Measurements from ENCODE around the gene ALDH4A1.
"Not testable (repeated sequence)": the region's sequence is repeated elsewhere in the genome, so short reads cannot be mapped to it uniquely, and the experiment has no call there.

The ALDH4A1 gene

DNA sequence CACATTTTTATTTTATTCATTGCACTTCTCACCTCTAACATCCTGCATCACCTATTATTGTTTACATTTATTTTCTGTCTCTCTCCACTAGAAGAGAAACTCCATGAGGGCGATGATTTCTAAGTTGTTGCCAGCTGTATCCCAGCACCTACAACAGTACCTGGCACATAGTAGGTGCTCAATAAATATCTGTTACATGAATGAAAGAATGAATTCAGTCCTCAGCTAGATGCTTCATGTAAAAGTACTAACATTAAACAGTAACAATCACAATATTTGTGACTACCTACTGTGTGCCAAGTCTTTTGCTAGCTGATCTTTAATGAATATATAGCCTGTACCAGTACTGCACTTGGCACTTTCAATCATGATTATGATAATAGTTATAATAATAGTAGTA is 45.9 kb downstream of the ALDH4A1 start:
- no peaks in the 10 kb centered on the region for H3K4me1 ChIP-seq (ENCODE audit: control insufficient read depth, insufficient read depth, low read length)
- no peaks in the 10 kb centered on the region for H3K36me3 ChIP-seq (ENCODE audit: control insufficient read depth, insufficient read depth, low read length)
- WGBS (ENCODE audit: insufficient coverage, insufficient read length) = no CpG with 5 or more reads among the region's 1 CpG
- no peak overlapping the region for H3K27ac ChIP-seq (ENCODE audit: low read length)
- no peak overlapping the region for H3K4me3 ChIP-seq (ENCODE audit: low read length)
- no peak for DNase-seq (ENCODE audit: low read depth, low spot score)
- no peaks in the 10 kb centered on the region; the same call in 1 of the 2 replicates for H3K27me3 ChIP-seq (ENCODE audit: control insufficient read depth, insufficient read depth, low read length)
- no peaks in the 10 kb centered on the region for H3K9me3 ChIP-seq (ENCODE audit: control insufficient read depth, insufficient read depth, low read length)

DNA sequence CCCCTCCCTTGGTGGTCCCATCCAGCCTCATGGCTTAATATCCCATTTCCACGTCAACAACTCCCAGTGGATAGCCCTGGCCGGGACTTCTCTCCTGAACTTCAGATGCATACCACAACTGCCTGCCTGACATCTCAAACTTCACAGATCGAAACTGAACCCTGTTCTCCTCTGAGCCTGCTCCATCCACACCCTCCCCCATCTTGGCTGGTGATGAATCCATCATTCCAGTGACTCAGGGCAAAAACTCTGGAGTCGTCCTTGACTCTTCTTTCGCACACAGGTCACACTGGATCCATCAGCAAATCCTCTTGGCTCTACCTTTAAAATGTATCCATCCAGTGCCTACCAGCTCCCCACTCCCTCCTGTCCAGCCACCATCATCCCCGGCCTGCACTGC is 46.8 kb downstream of the ALDH4A1 start:
- no peak for DNase-seq (ENCODE audit: low read depth, low spot score)
- no peaks in the 10 kb centered on the region for H3K9me3 ChIP-seq (ENCODE audit: control insufficient read depth, insufficient read depth, low read length)
- H3K27ac ChIP-seq (ENCODE audit: low read length) = no peak overlapping the region
- H3K27me3 ChIP-seq (ENCODE audit: control insufficient read depth, insufficient read depth, low read length) = no peaks in the 10 kb centered on the region; the same call in 1 of the 2 replicates
- no peaks in the 10 kb centered on the region for H3K4me1 ChIP-seq (ENCODE audit: control insufficient read depth, insufficient read depth, low read length)
- H3K36me3 ChIP-seq (ENCODE audit: control insufficient read depth, insufficient read depth, low read length) = no peaks in the 10 kb centered on the region
- H3K4me3 ChIP-seq (ENCODE audit: low read length) = no peak overlapping the region
- no CpG with 5 or more reads among the region's 6 CpGs for WGBS (ENCODE audit: insufficient coverage, insufficient read length)

DNA sequence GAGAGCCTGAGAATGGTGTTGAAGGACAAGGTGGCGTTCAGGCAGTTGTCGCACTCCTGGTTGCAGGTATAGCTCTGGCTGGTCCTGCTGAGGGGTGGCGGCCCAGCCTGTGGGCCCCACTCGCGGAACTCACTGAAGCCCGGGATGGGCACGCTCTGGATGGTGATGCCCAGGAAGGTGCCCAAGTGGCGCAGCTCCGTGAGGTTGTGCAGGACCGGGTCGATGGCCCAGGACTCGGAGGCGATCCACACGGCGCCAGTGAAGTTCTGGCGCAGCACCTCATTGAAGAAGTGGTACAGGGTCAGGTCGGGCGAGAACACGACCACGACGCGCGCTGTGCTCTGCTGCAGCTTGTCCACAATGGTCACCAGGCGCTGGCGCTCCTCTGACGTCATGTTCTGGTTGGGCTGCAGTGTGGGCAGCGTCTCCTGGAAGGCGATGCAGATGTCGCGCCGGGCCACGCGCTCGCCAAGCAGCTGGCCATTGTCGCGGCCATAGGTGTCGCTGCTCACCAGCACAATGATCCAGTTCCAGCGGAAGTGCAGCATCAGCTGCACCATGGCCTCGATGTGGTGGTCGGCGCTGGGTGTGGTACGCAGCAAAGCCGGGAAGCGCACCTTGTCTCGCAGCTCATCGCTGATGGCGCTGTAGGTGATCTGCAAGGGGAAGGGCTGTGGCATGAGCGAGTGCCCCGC is 47.9 kb downstream of the ALDH4A1 start:
- Histone ChIP-seq H3K4me3 (ENCODE audit: low read length) (no peak overlapping the region), H3K27ac (ENCODE audit: low read length) (no peak overlapping the region), H3K4me1 (ENCODE audit: control insufficient read depth, insufficient read depth, low read length) (no peaks in the 10 kb centered on the region), H3K36me3 (ENCODE audit: control insufficient read depth, insufficient read depth, low read length) (no peaks in the 10 kb centered on the region), H3K27me3 (ENCODE audit: control insufficient read depth, insufficient read depth, low read length) (no peaks in the 10 kb centered on the region; the same call in 1 of the 2 replicates), H3K9me3 (ENCODE audit: control insufficient read depth, insufficient read depth, low read length) (no peaks in the 10 kb centered on the region)
- no CpG with 5 or more reads among the region's 49 CpGs for WGBS (ENCODE audit: insufficient coverage, insufficient read length)
- no peak for DNase-seq (ENCODE audit: low read depth, low spot score)

DNA sequence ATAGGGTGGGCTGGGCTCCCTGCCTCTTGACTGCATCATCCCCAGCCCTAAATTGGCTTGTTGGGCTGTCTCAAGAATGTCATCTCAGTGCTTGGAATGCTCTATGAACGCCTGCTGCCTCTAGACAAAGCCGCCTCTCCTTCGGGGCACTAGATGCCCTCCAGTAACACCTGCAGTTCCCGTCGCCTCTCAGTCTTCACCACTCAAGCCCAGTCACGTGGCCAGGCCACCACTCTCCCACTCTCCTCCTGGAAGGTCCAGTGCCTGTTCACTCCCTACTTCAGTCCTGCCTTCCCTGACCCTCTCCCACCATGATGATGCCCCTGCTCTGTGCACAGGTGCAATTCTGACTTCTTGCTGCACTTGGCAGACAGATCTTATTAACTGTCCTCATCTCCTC is 49.9 kb downstream of the ALDH4A1 start:
- H3K9me3 ChIP-seq (ENCODE audit: control insufficient read depth, insufficient read depth, low read length) = no peaks in the 10 kb centered on the region; the same call in 1 of the 2 replicates
- no peak for DNase-seq (ENCODE audit: low read depth, low spot score)
- WGBS (ENCODE audit: insufficient coverage, insufficient read length) = no CpG with 5 or more reads among the region's 6 CpGs

DNA sequence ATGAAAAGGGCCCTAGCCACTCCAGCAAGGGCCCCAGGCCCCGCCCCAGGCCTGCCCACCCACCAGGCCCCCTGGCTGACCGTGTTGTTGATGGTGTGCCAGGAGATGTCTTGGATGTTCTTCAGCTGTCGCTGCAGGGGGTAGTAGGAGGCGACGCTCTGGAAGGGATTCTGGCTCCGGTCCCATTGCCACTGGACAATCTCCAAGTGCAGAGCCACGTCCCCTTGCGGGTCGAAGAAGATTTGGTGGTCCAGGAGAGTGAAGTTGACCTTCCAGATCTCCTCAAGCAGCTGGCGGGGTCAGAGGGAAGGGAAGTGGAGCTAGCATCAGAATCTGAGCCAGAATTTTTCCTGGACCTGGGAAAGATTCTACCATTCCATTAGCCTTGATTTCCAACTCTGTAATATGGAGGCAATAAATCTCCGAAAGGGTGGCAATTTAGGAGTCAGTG is 53.1 kb downstream of the ALDH4A1 start:
- no peaks in the 10 kb centered on the region for H3K36me3 ChIP-seq (ENCODE audit: control insufficient read depth, insufficient read depth, low read length)
- H3K4me1 ChIP-seq (ENCODE audit: control insufficient read depth, insufficient read depth, low read length) = no peaks in the 10 kb centered on the region
- H3K27ac ChIP-seq (ENCODE audit: low read length) = no peak overlapping the region
- peaks cover 3% of the 10 kb centered on the region; the same call in 1 of the 2 replicates for H3K27me3 ChIP-seq (ENCODE audit: control insufficient read depth, insufficient read depth, low read length)
- no CpG with 5 or more reads among the region's 11 CpGs for WGBS (ENCODE audit: insufficient coverage, insufficient read length)
- no peak overlapping the region for H3K4me3 ChIP-seq (ENCODE audit: low read length)
- DNase-seq (ENCODE audit: low read depth, low spot score) = no peak
- no peaks in the 10 kb centered on the region; the same call in 1 of the 2 replicates for H3K9me3 ChIP-seq (ENCODE audit: control insufficient read depth, insufficient read depth, low read length)

More for the DNA sequence above, 49.9 kb downstream of the ALDH4A1 start:
- Histone ChIP-seq H3K4me3 (ENCODE audit: low read length) (no peak overlapping the region), H3K27ac (ENCODE audit: low read length) (no peak overlapping the region), H3K36me3 (ENCODE audit: control insufficient read depth, insufficient read depth, low read length) (no peaks in the 10 kb centered on the region), H3K27me3 (ENCODE audit: control insufficient read depth, insufficient read depth, low read length) (no peaks in the 10 kb centered on the region; the same call in 1 of the 2 replicates), H3K4me1 (ENCODE audit: control insufficient read depth, insufficient read depth, low read length) (no peaks in the 10 kb centered on the region)

DNA sequence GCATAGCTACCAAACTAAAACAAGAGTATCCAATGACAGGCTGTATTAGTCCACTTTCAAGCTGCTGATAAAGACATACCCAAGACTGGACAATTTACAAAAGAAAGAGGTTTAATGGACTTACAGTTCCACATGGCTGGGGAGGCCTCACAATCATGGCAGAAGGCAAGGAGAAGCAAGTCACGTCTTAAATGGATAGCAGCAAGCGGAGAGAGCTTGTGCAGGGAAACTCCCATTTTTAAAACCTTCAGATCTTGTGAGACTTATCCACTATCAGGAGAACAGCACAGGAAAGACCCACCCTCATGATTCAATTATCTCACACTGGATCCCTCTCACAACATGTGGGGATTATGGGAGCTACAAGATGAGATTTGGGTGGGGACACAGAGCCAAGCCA is 54.6 kb downstream of the ALDH4A1 start:
- not testable (repeated sequence) for H3K9me3 ChIP-seq (ENCODE audit: control insufficient read depth, insufficient read depth, low read length); H3K4me3 ChIP-seq (ENCODE audit: low read length); H3K4me1 ChIP-seq (ENCODE audit: control insufficient read depth, insufficient read depth, low read length); H3K27ac ChIP-seq (ENCODE audit: low read length); H3K27me3 ChIP-seq (ENCODE audit: control insufficient read depth, insufficient read depth, low read length); H3K36me3 ChIP-seq (ENCODE audit: control insufficient read depth, insufficient read depth, low read length); DNase-seq (ENCODE audit: low read depth, low spot score)
- no CpG with 5 or more reads among the region's 2 CpGs for WGBS (ENCODE audit: insufficient coverage, insufficient read length)

DNA sequence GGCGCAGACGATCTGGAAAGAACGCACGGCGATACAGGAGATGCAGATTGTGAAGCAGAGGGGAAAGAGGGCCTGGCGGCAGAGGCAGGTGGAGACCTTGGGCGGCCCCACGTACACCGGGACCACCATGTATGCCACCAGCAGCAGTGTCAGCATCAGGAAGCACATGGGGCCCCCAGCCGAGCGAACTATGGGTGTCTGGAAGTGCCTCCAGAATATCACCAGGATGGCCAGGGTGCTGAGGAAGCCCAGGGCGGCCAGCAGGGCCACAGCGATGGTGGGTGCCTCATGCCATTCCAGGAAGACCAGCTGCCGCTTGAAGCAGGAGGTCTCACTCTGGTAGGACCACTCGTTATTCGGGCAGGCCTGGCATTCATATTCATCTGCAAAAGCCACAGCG is 62.2 kb downstream of the ALDH4A1 start:
- Histone ChIP-seq H3K4me1 (ENCODE audit: control insufficient read depth, insufficient read depth, low read length) (peaks cover 5% of the 10 kb centered on the region; the same call in 1 of the 2 replicates), H3K27ac (ENCODE audit: low read length) (no peak overlapping the region), H3K36me3 (ENCODE audit: control insufficient read depth, insufficient read depth, low read length) (no peaks in the 10 kb centered on the region), H3K9me3 (ENCODE audit: control insufficient read depth, insufficient read depth, low read length) (no peaks in the 10 kb centered on the region), H3K4me3 (ENCODE audit: low read length) (no peak overlapping the region), H3K27me3 (ENCODE audit: control insufficient read depth, insufficient read depth, low read length) (no peaks in the 10 kb centered on the region; the same call in 1 of the 2 replicates)
- no CpG with 5 or more reads among the region's 17 CpGs for WGBS (ENCODE audit: insufficient coverage, insufficient read length)
- DNase-seq (ENCODE audit: low read depth, low spot score) = no peak

DNA sequence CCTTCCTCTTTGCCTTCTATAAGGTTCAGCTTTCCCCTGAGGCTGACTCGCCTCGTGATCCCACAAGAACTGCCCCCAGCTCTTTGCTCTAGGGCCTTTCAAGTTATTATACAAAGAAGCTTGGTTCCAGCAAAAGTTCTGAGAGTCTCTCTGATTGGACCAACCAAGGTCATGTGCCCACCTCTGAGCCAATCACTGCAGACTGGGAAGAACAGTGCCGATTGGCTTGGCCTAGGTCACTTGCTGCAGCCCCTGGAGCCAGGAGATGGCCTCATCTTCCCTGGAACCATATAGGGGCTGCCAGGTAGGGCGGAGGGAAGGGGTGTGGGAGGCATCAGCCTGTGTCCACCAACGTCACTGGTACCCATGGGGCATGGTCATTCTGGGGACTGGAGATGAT is 65.7 kb downstream of the ALDH4A1 start:
- DNase-seq (ENCODE audit: low read depth, low spot score) = no peak
- Histone ChIP-seq H3K4me3 (ENCODE audit: low read length) (no peak overlapping the region), H3K27me3 (ENCODE audit: control insufficient read depth, insufficient read depth, low read length) (peaks cover 2% of the 10 kb centered on the region; the same call in 1 of the 2 replicates), H3K9me3 (ENCODE audit: control insufficient read depth, insufficient read depth, low read length) (no peaks in the 10 kb centered on the region), H3K27ac (ENCODE audit: low read length) (no peak overlapping the region), H3K4me1 (ENCODE audit: control insufficient read depth, insufficient read depth, low read length) (peaks cover 5% of the 10 kb centered on the region; the same call in 1 of the 2 replicates), H3K36me3 (ENCODE audit: control insufficient read depth, insufficient read depth, low read length) (no peaks in the 10 kb centered on the region)
- no CpG with 5 or more reads among the region's 5 CpGs for WGBS (ENCODE audit: insufficient coverage, insufficient read length)

DNA sequence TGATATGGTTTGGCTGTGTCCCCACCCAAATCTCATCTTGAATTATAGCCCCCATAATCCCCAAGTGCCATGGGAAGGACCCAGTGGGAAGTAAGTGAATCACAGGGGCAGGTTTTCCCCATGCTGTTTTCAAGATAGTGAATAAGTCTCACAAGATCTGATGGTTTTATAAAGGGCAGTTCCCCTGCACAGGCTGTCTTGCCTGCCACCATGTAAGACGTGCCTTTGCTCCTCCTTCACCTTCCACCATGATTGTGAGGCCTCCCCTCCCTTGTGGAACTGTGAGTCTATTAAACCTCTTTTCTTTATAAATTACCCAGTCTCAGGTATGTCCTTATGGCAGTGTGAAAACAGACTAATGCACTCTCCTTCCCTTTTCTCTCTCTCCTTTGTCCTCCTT is 70.0 kb downstream of the ALDH4A1 start:
- not testable (repeated sequence) for H3K27me3 ChIP-seq (ENCODE audit: control insufficient read depth, insufficient read depth, low read length); H3K4me1 ChIP-seq (ENCODE audit: control insufficient read depth, insufficient read depth, low read length); H3K27ac ChIP-seq (ENCODE audit: low read length); H3K4me3 ChIP-seq (ENCODE audit: low read length); DNase-seq (ENCODE audit: low read depth, low spot score); H3K9me3 ChIP-seq (ENCODE audit: control insufficient read depth, insufficient read depth, low read length); H3K36me3 ChIP-seq (ENCODE audit: control insufficient read depth, insufficient read depth, low read length)
- WGBS (ENCODE audit: insufficient coverage, insufficient read length) = no CpG with 5 or more reads among the region's 1 CpG

DNA sequence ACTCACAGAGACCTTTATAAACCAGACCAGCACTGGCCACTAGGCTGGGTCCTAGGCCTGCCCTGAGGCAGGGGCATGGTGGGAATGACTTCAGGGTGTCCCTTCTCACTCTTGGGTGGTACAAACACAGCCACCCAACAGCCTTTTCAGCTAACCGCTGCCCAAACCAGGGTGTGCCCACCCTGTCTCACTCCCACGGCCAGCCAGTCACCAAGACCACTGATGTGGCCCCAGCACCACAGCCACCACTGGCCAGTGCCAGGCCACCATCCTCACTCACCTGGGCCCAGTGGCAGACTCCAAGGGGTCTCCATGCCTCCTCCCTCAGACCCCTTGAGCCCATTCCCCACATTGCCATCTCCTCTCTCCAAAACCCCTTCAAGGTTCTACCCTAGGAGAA is 70.7 kb downstream of the ALDH4A1 start:
- no peak for DNase-seq (ENCODE audit: low read depth, low spot score)
- peaks cover 2% of the 10 kb centered on the region; the same call in 1 of the 2 replicates for H3K27me3 ChIP-seq (ENCODE audit: control insufficient read depth, insufficient read depth, low read length)
- no peaks in the 10 kb centered on the region for H3K9me3 ChIP-seq (ENCODE audit: control insufficient read depth, insufficient read depth, low read length)
- H3K4me3 ChIP-seq (ENCODE audit: low read length) = no peak overlapping the region
- no peaks in the 10 kb centered on the region for H3K4me1 ChIP-seq (ENCODE audit: control insufficient read depth, insufficient read depth, low read length)
- no CpG with 5 or more reads among the region's 2 CpGs for WGBS (ENCODE audit: insufficient coverage, insufficient read length)
- H3K36me3 ChIP-seq (ENCODE audit: control insufficient read depth, insufficient read depth, low read length) = no peaks in the 10 kb centered on the region
- H3K27ac ChIP-seq (ENCODE audit: low read length) = no peak overlapping the region

DNA sequence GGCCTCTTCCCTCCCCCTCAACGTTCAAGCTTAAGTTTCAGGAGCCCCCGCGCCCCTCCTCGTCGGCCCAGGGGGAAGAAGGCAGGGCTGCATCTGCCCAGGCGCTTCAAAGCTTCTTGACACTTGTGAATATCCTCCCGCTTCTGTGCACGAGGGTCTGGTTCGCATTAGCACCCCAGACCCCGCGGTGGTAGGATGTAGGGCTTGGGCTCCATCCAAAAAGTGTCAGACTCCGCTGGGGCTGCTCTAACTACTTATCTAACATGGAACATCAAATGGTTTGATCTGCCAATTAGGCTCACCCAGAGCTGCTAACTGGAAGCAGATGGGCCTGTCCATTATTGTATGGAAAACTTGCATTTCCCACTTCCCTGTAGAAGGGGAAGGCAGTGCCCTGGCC is 71.8 kb downstream of the ALDH4A1 start:
- no peaks in the 10 kb centered on the region for H3K36me3 ChIP-seq (ENCODE audit: control insufficient read depth, insufficient read depth, low read length)
- no peaks in the 10 kb centered on the region for H3K4me1 ChIP-seq (ENCODE audit: control insufficient read depth, insufficient read depth, low read length)
- H3K27ac ChIP-seq (ENCODE audit: low read length) = no peak overlapping the region
- H3K9me3 ChIP-seq (ENCODE audit: control insufficient read depth, insufficient read depth, low read length) = no peaks in the 10 kb centered on the region
- DNase-seq (ENCODE audit: low read depth, low spot score) = no peak
- H3K27me3 ChIP-seq (ENCODE audit: control insufficient read depth, insufficient read depth, low read length) = peaks cover 2% of the 10 kb centered on the region; the same call in 1 of the 2 replicates
- no CpG with 5 or more reads among the region's 12 CpGs for WGBS (ENCODE audit: insufficient coverage, insufficient read length)
- H3K4me3 ChIP-seq (ENCODE audit: low read length) = no peak overlapping the region
